NB4 (cell line): ENCODE measurements around the gene PCCA.
"Not testable (repeated sequence)": the region's sequence is repeated elsewhere in the genome, so short reads cannot be mapped to it uniquely, and the experiment has no call there.

Source experiments
- DNase-seq: peaks from one replicate; pipeline ENCODE4 v3.0.0; 2010; ENCODE audit warnings: low read depth
- H3K4me3 ChIP-seq: one replicate; pipeline ENCODE4 v1.5.1; 2011; ENCODE audit warnings: mild to moderate bottlenecking, low read depth, low read length, moderate library complexity
- MYC ChIP-seq: IDR thresholded peaks from 2 replicates; pipeline ENCODE4 v1.6.1; 2011; ENCODE audit warnings: low read depth, low read length
- POLR2A ChIP-seq: IDR thresholded peaks from 2 replicates; pipeline ENCODE4 v1.6.1; 2011; ENCODE audit warnings: mild to moderate bottlenecking; ENCODE audit not compliant: insufficient read length; ENCODE audit errors: extremely low read depth
- TF ChIP-seq, protein P1 (sequence below): IDR thresholded peaks from one replicate; pipeline ENCODE4 v1.5.1; 2012; ENCODE audit warnings: low read depth, low read length
- TF ChIP-seq, protein P2 (sequence below): IDR thresholded peaks from 2 replicates; pipeline ENCODE4 v1.6.1; 2011; ENCODE audit warnings: low read depth, low read length

Gene PCCA

DNA sequence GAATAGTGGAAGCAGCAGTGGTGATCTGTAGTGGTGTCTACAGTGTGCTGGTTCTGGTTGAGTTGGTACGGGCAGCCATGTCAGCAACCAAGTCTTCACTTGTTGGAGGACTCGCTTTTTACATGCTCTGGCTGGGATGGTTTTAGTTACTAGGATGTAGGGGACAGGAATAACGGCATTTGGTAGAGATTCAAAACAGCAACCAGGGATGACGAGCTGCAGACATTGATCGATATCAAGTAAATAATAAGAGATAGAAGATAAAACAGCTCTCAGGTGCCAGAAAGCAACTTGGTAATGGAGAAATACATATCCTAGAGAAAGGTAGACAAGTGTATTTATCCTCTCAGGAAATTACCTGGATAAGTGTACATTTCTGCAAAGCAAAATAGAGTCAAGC is 84.3 kb downstream of the PCCA start:
- DNase-seq: no peak
- H3K4me3 ChIP-seq: no peak overlapping the region
- no peak for TF ChIP-seq MYC
- TF ChIP-seq, protein P1, sequence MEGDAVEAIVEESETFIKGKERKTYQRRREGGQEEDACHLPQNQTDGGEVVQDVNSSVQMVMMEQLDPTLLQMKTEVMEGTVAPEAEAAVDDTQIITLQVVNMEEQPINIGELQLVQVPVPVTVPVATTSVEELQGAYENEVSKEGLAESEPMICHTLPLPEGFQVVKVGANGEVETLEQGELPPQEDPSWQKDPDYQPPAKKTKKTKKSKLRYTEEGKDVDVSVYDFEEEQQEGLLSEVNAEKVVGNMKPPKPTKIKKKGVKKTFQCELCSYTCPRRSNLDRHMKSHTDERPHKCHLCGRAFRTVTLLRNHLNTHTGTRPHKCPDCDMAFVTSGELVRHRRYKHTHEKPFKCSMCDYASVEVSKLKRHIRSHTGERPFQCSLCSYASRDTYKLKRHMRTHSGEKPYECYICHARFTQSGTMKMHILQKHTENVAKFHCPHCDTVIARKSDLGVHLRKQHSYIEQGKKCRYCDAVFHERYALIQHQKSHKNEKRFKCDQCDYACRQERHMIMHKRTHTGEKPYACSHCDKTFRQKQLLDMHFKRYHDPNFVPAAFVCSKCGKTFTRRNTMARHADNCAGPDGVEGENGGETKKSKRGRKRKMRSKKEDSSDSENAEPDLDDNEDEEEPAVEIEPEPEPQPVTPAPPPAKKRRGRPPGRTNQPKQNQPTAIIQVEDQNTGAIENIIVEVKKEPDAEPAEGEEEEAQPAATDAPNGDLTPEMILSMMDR: no peak
- no peak for TF ChIP-seq POLR2A
- TF ChIP-seq, protein P2, sequence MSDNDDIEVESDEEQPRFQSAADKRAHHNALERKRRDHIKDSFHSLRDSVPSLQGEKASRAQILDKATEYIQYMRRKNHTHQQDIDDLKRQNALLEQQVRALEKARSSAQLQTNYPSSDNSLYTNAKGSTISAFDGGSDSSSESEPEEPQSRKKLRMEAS: no peak

- H3K4me3 ChIP-seq, DNase-seq: not testable (repeated sequence)
Measured at GRCh38 chr13:100174455-100174854, 85.6 kb downstream of the PCCA start.

DNA sequence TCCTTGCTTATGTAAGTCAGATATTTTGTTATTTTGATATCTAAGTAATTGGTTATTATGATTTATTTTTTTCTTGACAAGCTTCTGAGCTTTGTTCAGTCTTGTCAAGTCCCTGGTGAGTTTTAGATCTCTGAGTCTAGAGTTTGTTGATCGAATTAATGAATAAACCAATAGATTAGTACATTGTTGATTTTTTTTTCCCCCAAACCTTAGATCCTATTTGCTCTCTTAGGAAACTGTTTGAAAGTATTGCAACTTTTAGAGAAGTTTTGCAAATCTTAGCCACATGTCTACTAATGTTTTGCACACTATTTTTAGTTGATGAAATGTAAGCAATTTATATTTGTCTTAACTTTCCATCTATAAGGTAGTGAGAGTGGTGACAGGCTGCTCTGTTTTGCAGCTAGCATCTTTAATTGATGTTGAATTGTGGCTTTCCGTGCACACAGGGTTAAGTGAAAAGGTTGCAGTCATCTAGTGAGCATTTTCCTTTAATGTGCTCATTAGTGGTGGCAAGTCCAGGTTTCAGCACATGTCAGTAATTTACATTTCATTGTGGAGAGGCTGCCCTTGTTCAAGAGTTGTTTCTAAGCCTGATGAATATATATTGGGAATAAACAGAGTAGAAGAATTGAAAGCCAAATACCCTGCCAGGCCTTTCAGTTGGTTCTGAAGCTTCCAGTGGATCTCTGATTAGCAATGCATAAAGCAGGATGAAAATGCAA is 86.3 kb downstream of the PCCA start:
- no peak overlapping the region for H3K4me3 ChIP-seq
- TF ChIP-seq, protein P1: no peak
- TF ChIP-seq, protein P2: no peak
- no peak for TF ChIP-seq MYC
- TF ChIP-seq POLR2A: no peak
- no peak for DNase-seq

DNA sequence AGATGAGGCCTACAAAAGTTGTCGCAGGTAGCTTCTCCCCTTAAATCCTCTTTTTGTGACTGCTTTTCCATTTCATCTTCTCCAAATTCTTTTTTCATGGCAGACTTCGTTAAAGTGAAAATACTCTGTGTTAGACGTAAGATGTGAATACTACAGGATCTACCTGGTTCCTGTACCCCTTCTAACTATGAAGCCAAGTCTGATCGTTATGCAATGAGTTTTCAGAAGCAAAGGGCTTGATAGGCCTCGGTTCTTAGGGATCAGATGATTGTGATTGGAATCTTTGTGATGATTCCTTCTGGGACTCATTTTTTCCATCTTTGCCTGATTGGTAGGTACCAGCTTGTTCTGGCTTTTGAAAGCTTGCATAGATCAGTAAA is 86.9 kb downstream of the PCCA start:
- H3K4me3 ChIP-seq: no peak overlapping the region
- TF ChIP-seq MYC: no peak
- TF ChIP-seq, protein P1: no peak
- TF ChIP-seq, protein P2: no peak
- TF ChIP-seq POLR2A: no peak
- no peak for DNase-seq

- DNase-seq: no peak
- H3K4me3 ChIP-seq: no peak overlapping the region
- TF ChIP-seq POLR2A (no peak), MYC (no peak)
- TF ChIP-seq, protein P1: no peak
- TF ChIP-seq, protein P2: no peak
Measured at GRCh38 chr13:100176801-100177400, 88.0 kb downstream of the PCCA start.

- H3K4me3 ChIP-seq: no peak overlapping the region
- no peak for DNase-seq
- TF ChIP-seq, protein P1: no peak
- TF ChIP-seq, protein P2: no peak
- TF ChIP-seq POLR2A (no peak), MYC (no peak)
Measured at GRCh38 chr13:100178309-100178708, 89.4 kb downstream of the PCCA start.
